HG03460 (cell line): ENCODE results near the gene BLVRB.
A peak's percentile ranks its signal among the peaks of the same experiment; 100 is the strongest.
"Not testable (repeated sequence)": the region's sequence is repeated elsewhere in the genome, so short reads cannot be mapped to it uniquely, and the experiment has no call there.

Experiments used
- ATAC-seq: cut with Tn5 transposase; IDR thresholded peaks from one replicate; pipeline ENCODE4 v1.9.1; 2021; ENCODE audit not compliant: unreplicated experiment

The BLVRB gene

GRCh38 chr19:40452016-40452415 lies 13.5 kb downstream of the BLVRB start:
- ATAC-seq, result no peak

- no peak for ATAC-seq
Measured at GRCh38 chr19:40450664-40451063, 14.9 kb downstream of the BLVRB start.

GRCh38 chr19:40449506-40449905 lies 16.0 kb downstream of the BLVRB start:
- no peak for ATAC-seq

- no peak for ATAC-seq
Measured at GRCh38 chr19:40446263-40446784, 19.2 kb downstream of the BLVRB start.

- ATAC-seq, result no peak
Measured at GRCh38 chr19:40445780-40446262, 19.7 kb downstream of the BLVRB start.

GRCh38 chr19:40444825-40445312 lies 20.7 kb downstream of the BLVRB start:
- ATAC-seq, result no peak

GRCh38 chr19:40444000-40444824 lies 21.3 kb downstream of the BLVRB start, which contains the start of gene SERTAD3:
Gene SERTAD3, minus strand, starts transcription at chr19:40444335. Its CDS starts 2,255 bp downstream, at chr19:40442080.
- peak; percentile 61 for ATAC-seq

- ATAC-seq, result peak; percentile 64
Measured at GRCh38 chr19:40443131-40443999, 22.2 kb downstream of the BLVRB start.

GRCh38 chr19:40442328-40443130 lies 23.0 kb downstream of the BLVRB start:
- ATAC-seq, result no peak

GRCh38 chr19:40441719-40442253 lies 23.8 kb downstream of the BLVRB start:
- ATAC-seq, result no peak

GRCh38 chr19:40438284-40438683 lies 27.3 kb downstream of the BLVRB start:
- ATAC-seq, result no peak

- ATAC-seq, result no peak
Measured at GRCh38 chr19:40433391-40434216, 31.9 kb downstream of the BLVRB start.

GRCh38 chr19:40432760-40433159 lies 32.8 kb downstream of the BLVRB start:
- ATAC-seq, result not testable (repeated sequence)

GRCh38 chr19:40431698-40432097 lies 33.8 kb downstream of the BLVRB start:
- no peak for ATAC-seq

GRCh38 chr19:40430242-40430641 lies 35.3 kb downstream of the BLVRB start:
- ATAC-seq, result not testable (repeated sequence)

GRCh38 chr19:40428197-40428596 lies 37.3 kb downstream of the BLVRB start:
- ATAC-seq, result not testable (repeated sequence)

GRCh38 chr19:40425450-40426287 lies 39.9 kb downstream of the BLVRB start, which contains the start of gene SERTAD1:
Gene SERTAD1, minus strand, starts transcription at chr19:40425992. Its CDS starts 2,446 bp downstream, at chr19:40423546.
- ATAC-seq, result peak; percentile 72
